ENCODE results near the gene NEGR1. TPM values are rescaled to one million over a fixed set of nuclear protein-coding genes. Genes with fewer than 3 reads are reported as not detected.

NEGR1 gene
- total and polyA plus RNA-seq, 2 experiments from 2014 or later, result 0.57 to 0.94 TPM

- Mint-ChIP-seq H3K4me3 (no peak overlapping the region), H3K9me3 (no peaks in the 10 kb centered on the region), H3K27me3 (ENCODE audit: insufficient read depth, low read depth, poor library complexity) (no peaks in the 10 kb centered on the region), H3K27ac (no peak overlapping the region), H3K4me1 (no peaks in the 10 kb centered on the region), H3K36me3 (ENCODE audit: low read depth) (no peaks in the 10 kb centered on the region)
- H3K4me3 ChIP-seq, result no peak overlapping the region
- no peak overlapping the region for H3K4me2 ChIP-seq
- no peak for ATAC-seq
- no peaks in the 10 kb centered on the region for H3K36me3 ChIP-seq (ENCODE audit: insufficient read depth)
- no peak for DNase-seq (ENCODE audit: low spot score)
- H3F3A ChIP-seq (replicated peaks; ENCODE audit: low read depth), result no peaks in the 10 kb centered on the region
- no peaks in the 10 kb centered on the region for H4K20me1 ChIP-seq (replicated peaks; ENCODE audit: insufficient read depth)
- no peaks in the 10 kb centered on the region for H3K27me3 ChIP-seq (ENCODE audit: insufficient read depth)
- no peaks in the 10 kb centered on the region for H3K9me2 ChIP-seq (ENCODE audit: insufficient read depth)
- no peaks in the 10 kb centered on the region for H3K79me2 ChIP-seq (replicated peaks; ENCODE audit: insufficient read depth)
- no peak overlapping the region for H2AFZ ChIP-seq
- TF ChIP-seq EZH2phosphoT487 (IDR thresholded peaks at IDR 0.05; ENCODE audit: unreplicated experiment), result no peak
- TF ChIP-seq, protein P1, sequence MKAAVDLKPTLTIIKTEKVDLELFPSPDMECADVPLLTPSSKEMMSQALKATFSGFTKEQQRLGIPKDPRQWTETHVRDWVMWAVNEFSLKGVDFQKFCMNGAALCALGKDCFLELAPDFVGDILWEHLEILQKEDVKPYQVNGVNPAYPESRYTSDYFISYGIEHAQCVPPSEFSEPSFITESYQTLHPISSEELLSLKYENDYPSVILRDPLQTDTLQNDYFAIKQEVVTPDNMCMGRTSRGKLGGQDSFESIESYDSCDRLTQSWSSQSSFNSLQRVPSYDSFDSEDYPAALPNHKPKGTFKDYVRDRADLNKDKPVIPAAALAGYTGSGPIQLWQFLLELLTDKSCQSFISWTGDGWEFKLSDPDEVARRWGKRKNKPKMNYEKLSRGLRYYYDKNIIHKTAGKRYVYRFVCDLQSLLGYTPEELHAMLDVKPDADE (IDR thresholded peaks at IDR 0.05), result no peak
- TF ChIP-seq EZH2 (IDR thresholded peaks at IDR 0.05; ENCODE audit: low read depth, unreplicated experiment), result no peak
- TF ChIP-seq CREB1 (CRISPR knock-in tag; IDR thresholded peaks at IDR 0.05; ENCODE audit: low read depth), result no peak
- TF ChIP-seq ZNF114 (CRISPR knock-in tag; IDR thresholded peaks at IDR 0.05), result no peak
- TF ChIP-seq NANOG (IDR thresholded peaks at IDR 0.05; ENCODE audit: borderline replicate concordance), result no peak
- no peak overlapping the region for H3K27ac ChIP-seq (ENCODE audit: low read depth)
- no peaks in the 10 kb centered on the region for H3K4me1 ChIP-seq (ENCODE audit: insufficient read depth)
Measured at GRCh38 chr1:71565262-71565661, 717.1 kb downstream of the NEGR1 start.

DNA sequence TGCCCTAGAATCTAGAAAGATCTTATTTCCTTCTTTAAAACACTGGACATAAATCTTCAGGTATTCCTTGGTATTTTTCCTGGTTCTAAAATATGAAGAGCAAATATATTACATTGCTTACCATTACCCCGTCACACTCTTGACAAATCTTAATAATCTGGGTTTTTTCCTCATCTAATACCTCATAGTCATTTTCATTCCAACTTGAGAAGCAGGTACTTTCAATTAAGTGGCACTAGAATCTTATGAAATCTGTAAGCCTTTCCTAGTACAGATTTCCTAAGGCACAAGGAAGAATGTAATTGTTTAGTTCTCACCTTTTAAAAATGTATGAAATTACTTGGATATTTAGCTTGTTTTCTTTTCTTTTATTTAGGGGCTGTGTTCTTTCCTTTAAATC is 720.0 kb downstream of the NEGR1 start:
- H3K4me1 Mint-ChIP-seq, result no peaks in the 10 kb centered on the region
- no peak for DNase-seq (ENCODE audit: low spot score)
- Histone ChIP-seq H3F3A (replicated peaks; ENCODE audit: low read depth) (no peaks in the 10 kb centered on the region), H4K20me1 (replicated peaks; ENCODE audit: insufficient read depth) (no peaks in the 10 kb centered on the region), H3K27me3 (ENCODE audit: insufficient read depth) (no peaks in the 10 kb centered on the region), H3K36me3 (ENCODE audit: insufficient read depth) (no peaks in the 10 kb centered on the region), H3K4me2 (no peak overlapping the region), H3K27ac (ENCODE audit: low read depth) (no peak overlapping the region), H3K4me3 (no peak overlapping the region), H3K4me1 (ENCODE audit: insufficient read depth) (no peaks in the 10 kb centered on the region), H3K9me2 (ENCODE audit: insufficient read depth) (no peaks in the 10 kb centered on the region), H3K79me2 (replicated peaks; ENCODE audit: insufficient read depth) (no peaks in the 10 kb centered on the region), H2AFZ (no peak overlapping the region)
- no peak for ATAC-seq
- no peaks in the 10 kb centered on the region for H3K36me3 Mint-ChIP-seq (ENCODE audit: low read depth)
- H3K27me3 Mint-ChIP-seq (ENCODE audit: insufficient read depth, low read depth, poor library complexity), result no peaks in the 10 kb centered on the region
- no peak overlapping the region for H3K4me3 Mint-ChIP-seq
- no peak overlapping the region; the same call in 1 of the 2 replicates for H3K27ac Mint-ChIP-seq
- no peaks in the 10 kb centered on the region for H3K9me3 Mint-ChIP-seq
- no peak for TF ChIP-seq EZH2 (IDR thresholded peaks at IDR 0.05; ENCODE audit: low read depth, unreplicated experiment)
- no peak for TF ChIP-seq CREB1 (CRISPR knock-in tag; IDR thresholded peaks at IDR 0.05; ENCODE audit: low read depth)
- no peak for TF ChIP-seq CTCF (conservative IDR thresholded peaks at IDR 0.05; ENCODE audit: low read depth in 2 of 2)
- TF ChIP-seq, protein P1 (IDR thresholded peaks at IDR 0.05), result no peak
- TF ChIP-seq STAT1 (IDR thresholded peaks at IDR 0.05; ENCODE audit: unreplicated experiment), result no peak
- TF ChIP-seq POLR2AphosphoS5 (IDR thresholded peaks at IDR 0.05; ENCODE audit: low read depth), result no peak
- TF ChIP-seq ZNF114 (CRISPR knock-in tag; IDR thresholded peaks at IDR 0.05), result no peak
- no peak for TF ChIP-seq NANOG (IDR thresholded peaks at IDR 0.05; ENCODE audit: borderline replicate concordance)
- TF ChIP-seq, protein P2, sequence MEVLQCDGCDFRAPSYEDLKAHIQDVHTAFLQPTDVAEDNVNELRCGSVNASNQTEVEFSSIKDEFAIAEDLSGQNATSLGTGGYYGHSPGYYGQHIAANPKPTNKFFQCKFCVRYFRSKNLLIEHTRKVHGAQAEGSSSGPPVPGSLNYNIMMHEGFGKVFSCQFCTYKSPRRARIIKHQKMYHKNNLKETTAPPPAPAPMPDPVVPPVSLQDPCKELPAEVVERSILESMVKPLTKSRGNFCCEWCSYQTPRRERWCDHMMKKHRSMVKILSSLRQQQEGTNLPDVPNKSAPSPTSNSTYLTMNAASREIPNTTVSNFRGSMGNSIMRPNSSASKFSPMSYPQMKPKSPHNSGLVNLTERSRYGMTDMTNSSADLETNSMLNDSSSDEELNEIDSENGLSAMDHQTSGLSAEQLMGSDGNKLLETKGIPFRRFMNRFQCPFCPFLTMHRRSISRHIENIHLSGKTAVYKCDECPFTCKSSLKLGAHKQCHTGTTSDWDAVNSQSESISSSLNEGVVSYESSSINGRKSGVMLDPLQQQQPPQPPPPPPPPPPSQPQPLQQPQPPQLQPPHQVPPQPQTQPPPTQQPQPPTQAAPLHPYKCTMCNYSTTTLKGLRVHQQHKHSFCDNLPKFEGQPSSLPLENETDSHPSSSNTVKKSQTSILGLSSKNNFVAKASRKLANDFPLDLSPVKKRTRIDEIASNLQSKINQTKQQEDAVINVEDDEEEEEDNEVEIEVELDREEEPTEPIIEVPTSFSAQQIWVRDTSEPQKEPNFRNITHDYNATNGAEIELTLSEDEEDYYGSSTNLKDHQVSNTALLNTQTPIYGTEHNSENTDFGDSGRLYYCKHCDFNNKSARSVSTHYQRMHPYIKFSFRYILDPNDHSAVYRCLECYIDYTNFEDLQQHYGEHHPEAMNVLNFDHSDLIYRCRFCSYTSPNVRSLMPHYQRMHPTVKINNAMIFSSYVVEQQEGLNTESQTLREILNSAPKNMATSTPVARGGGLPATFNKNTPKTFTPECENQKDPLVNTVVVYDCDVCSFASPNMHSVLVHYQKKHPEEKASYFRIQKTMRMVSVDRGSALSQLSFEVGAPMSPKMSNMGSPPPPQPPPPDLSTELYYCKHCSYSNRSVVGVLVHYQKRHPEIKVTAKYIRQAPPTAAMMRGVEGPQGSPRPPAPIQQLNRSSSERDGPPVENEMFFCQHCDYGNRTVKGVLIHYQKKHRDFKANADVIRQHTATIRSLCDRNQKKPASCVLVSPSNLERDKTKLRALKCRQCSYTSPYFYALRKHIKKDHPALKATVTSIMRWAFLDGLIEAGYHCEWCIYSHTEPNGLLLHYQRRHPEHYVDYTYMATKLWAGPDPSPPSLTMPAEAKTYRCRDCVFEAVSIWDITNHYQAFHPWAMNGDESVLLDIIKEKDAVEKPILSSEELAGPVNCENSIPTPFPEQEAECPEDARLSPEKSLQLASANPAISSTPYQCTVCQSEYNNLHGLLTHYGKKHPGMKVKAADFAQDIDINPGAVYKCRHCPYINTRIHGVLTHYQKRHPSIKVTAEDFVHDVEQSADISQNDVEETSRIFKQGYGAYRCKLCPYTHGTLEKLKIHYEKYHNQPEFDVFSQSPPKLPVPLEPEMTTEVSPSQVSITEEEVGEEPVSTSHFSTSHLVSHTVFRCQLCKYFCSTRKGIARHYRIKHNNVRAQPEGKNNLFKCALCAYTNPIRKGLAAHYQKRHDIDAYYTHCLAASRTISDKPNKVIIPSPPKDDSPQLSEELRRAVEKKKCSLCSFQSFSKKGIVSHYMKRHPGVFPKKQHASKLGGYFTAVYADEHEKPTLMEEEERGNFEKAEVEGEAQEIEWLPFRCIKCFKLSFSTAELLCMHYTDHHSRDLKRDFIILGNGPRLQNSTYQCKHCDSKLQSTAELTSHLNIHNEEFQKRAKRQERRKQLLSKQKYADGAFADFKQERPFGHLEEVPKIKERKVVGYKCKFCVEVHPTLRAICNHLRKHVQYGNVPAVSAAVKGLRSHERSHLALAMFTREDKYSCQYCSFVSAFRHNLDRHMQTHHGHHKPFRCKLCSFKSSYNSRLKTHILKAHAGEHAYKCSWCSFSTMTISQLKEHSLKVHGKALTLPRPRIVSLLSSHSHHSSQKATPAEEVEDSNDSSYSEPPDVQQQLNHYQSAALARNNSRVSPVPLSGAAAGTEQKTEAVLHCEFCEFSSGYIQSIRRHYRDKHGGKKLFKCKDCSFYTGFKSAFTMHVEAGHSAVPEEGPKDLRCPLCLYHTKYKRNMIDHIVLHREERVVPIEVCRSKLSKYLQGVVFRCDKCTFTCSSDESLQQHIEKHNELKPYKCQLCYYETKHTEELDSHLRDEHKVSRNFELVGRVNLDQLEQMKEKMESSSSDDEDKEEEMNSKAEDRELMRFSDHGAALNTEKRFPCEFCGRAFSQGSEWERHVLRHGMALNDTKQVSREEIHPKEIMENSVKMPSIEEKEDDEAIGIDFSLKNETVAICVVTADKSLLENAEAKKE (CRISPR knock-in tag; IDR thresholded peaks at IDR 0.05), result no peak
- TF ChIP-seq ZNF331 (CRISPR knock-in tag; IDR thresholded peaks at IDR 0.05; ENCODE audit: low read depth), result no peak
- TF ChIP-seq JUNB (IDR thresholded peaks at IDR 0.05; ENCODE audit: unreplicated experiment), result no peak
- TF ChIP-seq EZH2phosphoT487 (IDR thresholded peaks at IDR 0.05; ENCODE audit: unreplicated experiment), result no peak

All from GM23338 (cell line).